HepG2 (cell line): ENCODE measurements around the gene PDZD2. TPM values are rescaled to one million over a fixed set of nuclear protein-coding genes. Genes with fewer than 3 reads are reported as not detected.

Source experiments
- ATAC-seq: fragments of 200-7000 bp; cut with Tn5 transposase; 3 replicates; pipeline ENCODE4 v1.9.1; 2020; ENCODE audit warnings: mild to moderate bottlenecking, moderate library complexity
- BruUV-seq: library from RNA; stranded (reverse); fragments of 400-500 nt; replicated peaks from 2 replicates; lab custom pipeline; 2021; lab: Mats Ljungman, UMichigan
- CTCF ChIA-PET: fragments of 300-600 bp; formaldehyde crosslinking; extraction: SDS; loops from one replicate; lab custom pipeline; 2021; ENCODE audit warnings: low total read pairs, inconsistent platforms, low intra/inter-chr PET ratio; lab: Yijun Ruan, JAX
- POLR2A ChIA-PET: fragments of 350-600 bp; sonication (Branson Sonifier 250); formaldehyde crosslinking; loops from one replicate; lab custom pipeline; 2020; ENCODE audit warnings: antibody characterized with exemption, inconsistent platforms; lab: Yijun Ruan, JAX
- DNase-seq: peaks from one replicate; pipeline ENCODE4 v3.0.0-alpha.2; 2015; ENCODE audit warnings: low spot score
- FAIRE-seq: peaks from 3 replicates; lab custom pipeline; 2011; peaks lifted over from hg19 to GRCh38; lab: Jason Lieb, UNC
- H2AFZ ChIP-seq: one replicate; pipeline ENCODE4 v1.6.1; 2011; ENCODE audit warnings: low read length, inconsistent platforms
- H3K27ac ChIP-seq: fragments of 300-600 bp; 3 replicates; pipeline ENCODE4 v1.8.0; 2011; ENCODE audit warnings: mixed run types, mild to moderate bottlenecking, mixed read lengths, low read length, inconsistent platforms; ENCODE audit not compliant: insufficient read depth; ENCODE audit errors: extremely low read length
- H3K27me3 ChIP-seq, 2 experiments: fragments of 200-600 bp in 1 of 2; 2 replicates in 1 of 2; 3 replicates in 1 of 2; pipeline versions ENCODE4 v1.6.0 to v1.8.0; 2011; ENCODE audit warnings: low read length in 2 of 2, mild to moderate bottlenecking in 2 of 2, moderate library complexity in 2 of 2, inconsistent platforms in 1 of 2; ENCODE audit not compliant: insufficient read depth in 2 of 2, control insufficient read depth in 1 of 2
- H3K36me3 ChIP-seq, 2 experiments: fragments of 200-600 bp in 1 of 2; replicated peaks in 1 of 2; 2 replicates in 1 of 2; 3 replicates in 1 of 2; pipeline versions ENCODE4 v1.5.1 to v1.8.0; 2011; ENCODE audit warnings: low read length in 2 of 2, inconsistent platforms in 1 of 2; ENCODE audit not compliant: insufficient read depth in 2 of 2, control insufficient read depth in 1 of 2
- H3K4me1 ChIP-seq: 2 replicates; pipeline ENCODE4 v1.5.1; 2012; ENCODE audit warnings: low read length, inconsistent platforms; ENCODE audit not compliant: insufficient read depth
- H3K4me2 ChIP-seq: 2 replicates; pipeline ENCODE4 v1.6.0; 2011; ENCODE audit warnings: low read depth, low read length, inconsistent platforms
- H3K4me3 ChIP-seq, 3 experiments: fragments of 200-600 bp in 1 of 3; sonication (generic), shearing (Covaris generic) in 1 of 3; replicated peaks in 1 of 3; 2 replicates each; pipeline ENCODE4 v1.5.1; 2011 to 2016; ENCODE audit warnings: low read length in 3 of 3, inconsistent platforms in 2 of 3, low read depth in 2 of 3, mild to moderate bottlenecking in 2 of 3, control low read depth in 1 of 3, mixed read lengths in 1 of 3; ENCODE audit not compliant: insufficient read depth in 1 of 3
- H3K79me2 ChIP-seq: one replicate; pipeline ENCODE4 v1.6.1; 2011; ENCODE audit warnings: low read length, inconsistent platforms; ENCODE audit not compliant: insufficient read depth
- H3K9ac ChIP-seq: 2 replicates; pipeline ENCODE4 v1.6.0; 2011; ENCODE audit warnings: mild to moderate bottlenecking, low read depth, low read length, inconsistent platforms; ENCODE audit not compliant: insufficient read depth
- H3K9me3 ChIP-seq: 2 replicates; pipeline ENCODE4 v1.5.1; 2012; ENCODE audit warnings: mild to moderate bottlenecking, low read length
- H4K20me1 ChIP-seq: 2 replicates; pipeline ENCODE4 v1.6.0; 2011; ENCODE audit warnings: inconsistent platforms, mild to moderate bottlenecking, low read length, moderate library complexity; ENCODE audit not compliant: insufficient read depth
- ATF6 ChIP-seq: sonication (generic); formaldehyde crosslinking; conservative IDR thresholded peaks from 2 replicates; pipeline ENCODE4 v1.4.0; 2020; ENCODE audit warnings: missing genetic modification reagents
- BCL3 ChIP-seq: sonication (generic); formaldehyde crosslinking; IDR thresholded peaks from 2 replicates; pipeline ENCODE4 v1.5.1; 2020; ENCODE audit warnings: mild to moderate bottlenecking, missing genetic modification reagents, moderate library complexity
- FOXA3 ChIP-seq: IDR thresholded peaks from 2 replicates; pipeline ENCODE4 v1.6.1; 2016; ENCODE audit warnings: missing genetic modification reagents, missing compliant biosample characterization
- GFI1 ChIP-seq: sonication (generic); formaldehyde crosslinking; IDR thresholded peaks from 2 replicates; pipeline ENCODE4 v1.5.0; 2020; ENCODE audit warnings: missing genetic modification reagents, mild to moderate bottlenecking, borderline replicate concordance
- HNRNPUL1 ChIP-seq: fragments of 200-400 bp; formaldehyde crosslinking; IDR thresholded peaks from 2 replicates; pipeline ENCODE4 v1.6.1; 2017; ENCODE audit warnings: low read depth, mild to moderate bottlenecking, low read length, moderate library complexity
- JUNB ChIP-seq: sonication (generic); formaldehyde crosslinking; IDR thresholded peaks from 2 replicates; pipeline ENCODE4 v1.8.0; 2022; ENCODE audit warnings: missing genetic modification reagents, mild to moderate bottlenecking, borderline replicate concordance
- NFKB2 ChIP-seq: sonication (generic); formaldehyde crosslinking; IDR thresholded peaks from 2 replicates; pipeline ENCODE4 v1.4.0; 2020; ENCODE audit warnings: missing genetic modification reagents, borderline replicate concordance
- REPIN1 ChIP-seq: sonication (generic); formaldehyde crosslinking; IDR thresholded peaks from 2 replicates; pipeline ENCODE4 v1.8.0; 2022; ENCODE audit warnings: missing genetic modification reagents, low read depth, mild to moderate bottlenecking, borderline replicate concordance
- RXRB ChIP-seq: IDR thresholded peaks from 2 replicates; pipeline ENCODE4 v1.6.1; 2016; ENCODE audit warnings: borderline replicate concordance, missing genetic modification reagents, missing compliant biosample characterization
- SP140L ChIP-seq: sonication (generic); formaldehyde crosslinking; IDR thresholded peaks from 2 replicates; pipeline ENCODE4 v1.4.0; 2020; ENCODE audit warnings: missing genetic modification reagents, borderline replicate concordance
- SSRP1 ChIP-seq: IDR thresholded peaks from 2 replicates; pipeline ENCODE4 v1.6.1; 2016; ENCODE audit warnings: control low read depth
- TBL1XR1 ChIP-seq: fragments of 150-350 bp; IDR thresholded peaks from 2 replicates; pipeline ENCODE4 v1.6.1; 2014; ENCODE audit warnings: borderline replicate concordance, low read length; ENCODE audit not compliant: partially characterized antibody
- THYN1 ChIP-seq: sonication (generic); formaldehyde crosslinking; IDR thresholded peaks from 2 replicates; pipeline ENCODE4 v1.8.1; 2023; ENCODE audit warnings: low read depth, mild to moderate bottlenecking, moderate library complexity, missing genetic modification reagents, borderline replicate concordance
- ZBTB37 ChIP-seq: sonication (generic); formaldehyde crosslinking; IDR thresholded peaks from 2 replicates; pipeline ENCODE4 v1.4.0; 2020; ENCODE audit warnings: mild to moderate bottlenecking, missing genetic modification reagents
- WGBS: methylation state at CpG from one replicate; pipeline ENCODE4 v1.1.6; 2017; ENCODE audit warnings: low lambda C conversion rate; 5-methylcytosine and 5-hydroxymethylcytosine counted together
- in situ Hi-C: cut with HindIII; loops from 2 replicates; pipeline ENCODE4 v1.10.0; 2017; ENCODE audit warnings: low pct_unique_long_range_greater_than_20kb; ENCODE audit not compliant: extremely low pct_ligation_motif_present
- intact Hi-C: fragments of 100-400 bp; cut with micrococcal nuclease; formaldehyde crosslinking; loops from one replicate; pipeline ENCODE4 v1.10.0; 2022; ENCODE audit not compliant: unreplicated experiment
- polyA plus RNA-seq, 8 experiments: library from polyadenylated mRNA; depleted of rRNA in 3 of 8; stranded (reverse) in 7 of 8; unstranded in 1 of 8; fragments of >200 nt; fragmentation: Illumina TruSeq in 4 of 8; extraction: Trizol in 4 of 8; gene quantifications; 2 replicates each; pipeline versions ENCODE4 v1.2.1 to v1.2.3, GENCODE V29; 2011 to 2016; ENCODE audit warnings: low read depth in 4 of 8, missing spikeins in 1 of 8, mixed read lengths in 1 of 8; ENCODE audit not compliant: insufficient read depth in 1 of 8
- total RNA-seq, 5 experiments: library from RNA; depleted of rRNA; stranded (reverse); fragments of >200 nt; fragmentation: Illumina TruSeq; extraction: Trizol; gene quantifications; 2 replicates each; pipeline ENCODE4 v1.2.3, GENCODE V29; 2016; ENCODE audit warnings: low read depth in 1 of 5

PDZD2 gene
- total and polyA plus RNA-seq, 2 of the 13 experiments (the other 11 are each of a cell fraction or from before 2014, with no cell fraction given): 0.04 TPM; not detected in 1

GRCh38 chr5:31682851-31683250 is 43.9 kb downstream of the PDZD2 start (continued):
- no peak for TF ChIP-seq ZBTB37 (CRISPR knock-in tag)

GRCh38 chr5:31688515-31689092 is 49.7 kb downstream of the PDZD2 start:
- H3K27ac ChIP-seq: no peak overlapping the region
- FAIRE-seq: no peak
- H3K36me3 ChIP-seq: no peaks in the 10 kb centered on the region
- H3K4me1 ChIP-seq: no peaks in the 10 kb centered on the region
- no peak overlapping the region for H2AFZ ChIP-seq
- BruUV-seq: no TSS peak
- TF ChIP-seq ATF6 (CRISPR knock-in tag): no peak
- no peak for TF ChIP-seq GFI1 (CRISPR knock-in tag)
- no peak for TF ChIP-seq SSRP1 (CRISPR knock-in tag)
- TF ChIP-seq BCL3 (CRISPR knock-in tag): no peak
- no peak for TF ChIP-seq JUNB (CRISPR knock-in tag)
- no peak for TF ChIP-seq THYN1 (CRISPR knock-in tag)
- TF ChIP-seq HNRNPUL1: no peak
- no peak for TF ChIP-seq TBL1XR1
- no peak for TF ChIP-seq RXRB
- no peak for TF ChIP-seq FOXA3 (CRISPR knock-in tag)
- TF ChIP-seq REPIN1: no peak
- TF ChIP-seq SP140L (CRISPR knock-in tag): no peak
- no peak for TF ChIP-seq NFKB2 (CRISPR knock-in tag)
- no peak for ATAC-seq
- H3K79me2 ChIP-seq: no peaks in the 10 kb centered on the region
- ChIA-PET POLR2A (no interaction called here), CTCF (no interaction called here)
- DNase-seq: no peak
- H3K4me3 ChIP-seq: no peak overlapping the region
- H3K9ac ChIP-seq: no peak overlapping the region
- 7% methylated on average over 5 of the region's 6 CpGs for WGBS
- intact Hi-C loops: no loop called here
- H3K27me3 ChIP-seq: peaks cover 0 to 4% of the 10 kb centered on the region in 2 experiments; a peak in 1 of 5 replicates
- no peaks in the 10 kb centered on the region for H3K9me3 ChIP-seq
- H3K4me2 ChIP-seq: no peak overlapping the region
- no peaks in the 10 kb centered on the region for H4K20me1 ChIP-seq
- in situ Hi-C loops: no loop called here
